GM06990 (cell line): ENCODE results near the gene SEZ6.

Experiments
- DNase-seq: peaks from one replicate; pipeline ENCODE4 v3.0.0-alpha.2; 2011; ENCODE audit not compliant: insufficient read length; ENCODE audit errors: extremely low read depth
- H3K27me3 ChIP-seq: replicated peaks from 2 replicates; pipeline ENCODE4 v1.6.0; 2011; ENCODE audit warnings: low read length; ENCODE audit not compliant: control insufficient read depth, insufficient read depth
- H3K36me3 ChIP-seq: 2 replicates; pipeline ENCODE4 v1.5.1; 2011; ENCODE audit warnings: low read length; ENCODE audit not compliant: control insufficient read depth, insufficient read depth
- H3K4me3 ChIP-seq: replicated peaks from 2 replicates; pipeline ENCODE4 v1.5.1; 2011; ENCODE audit warnings: low read depth, mild to moderate bottlenecking, control low read depth, low read length
- TF ChIP-seq, protein P1 (sequence below): IDR thresholded peaks from 2 replicates; pipeline ENCODE4 v1.5.1; 2011; ENCODE audit warnings: low read length, control low read depth, mild to moderate bottlenecking, inconsistent platforms; ENCODE audit not compliant: insufficient read depth, poor library complexity, severe bottlenecking

The SEZ6 gene

DNA sequence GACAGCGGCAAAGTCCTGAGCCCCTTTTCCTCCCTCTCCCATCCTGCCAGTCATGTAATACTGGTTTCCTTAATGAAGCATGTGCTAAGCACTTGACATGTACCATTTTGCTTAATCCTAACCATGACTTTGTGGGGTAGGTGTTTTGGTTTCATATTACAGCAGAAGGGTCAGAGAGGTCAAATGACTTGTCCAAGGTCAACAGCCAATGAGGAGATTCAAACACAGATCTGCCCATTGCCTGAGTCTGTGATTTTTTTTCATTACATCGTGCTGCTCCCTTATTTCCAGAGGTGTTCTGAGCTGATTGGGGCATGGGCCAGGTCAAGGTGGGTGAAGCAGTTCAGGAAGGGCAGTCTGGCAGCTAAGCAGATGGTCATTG is 36.9 kb downstream of the SEZ6 start:
- no peak overlapping the region for H3K4me3 ChIP-seq
- no peaks in the 10 kb centered on the region for H3K36me3 ChIP-seq
- TF ChIP-seq, protein P1, sequence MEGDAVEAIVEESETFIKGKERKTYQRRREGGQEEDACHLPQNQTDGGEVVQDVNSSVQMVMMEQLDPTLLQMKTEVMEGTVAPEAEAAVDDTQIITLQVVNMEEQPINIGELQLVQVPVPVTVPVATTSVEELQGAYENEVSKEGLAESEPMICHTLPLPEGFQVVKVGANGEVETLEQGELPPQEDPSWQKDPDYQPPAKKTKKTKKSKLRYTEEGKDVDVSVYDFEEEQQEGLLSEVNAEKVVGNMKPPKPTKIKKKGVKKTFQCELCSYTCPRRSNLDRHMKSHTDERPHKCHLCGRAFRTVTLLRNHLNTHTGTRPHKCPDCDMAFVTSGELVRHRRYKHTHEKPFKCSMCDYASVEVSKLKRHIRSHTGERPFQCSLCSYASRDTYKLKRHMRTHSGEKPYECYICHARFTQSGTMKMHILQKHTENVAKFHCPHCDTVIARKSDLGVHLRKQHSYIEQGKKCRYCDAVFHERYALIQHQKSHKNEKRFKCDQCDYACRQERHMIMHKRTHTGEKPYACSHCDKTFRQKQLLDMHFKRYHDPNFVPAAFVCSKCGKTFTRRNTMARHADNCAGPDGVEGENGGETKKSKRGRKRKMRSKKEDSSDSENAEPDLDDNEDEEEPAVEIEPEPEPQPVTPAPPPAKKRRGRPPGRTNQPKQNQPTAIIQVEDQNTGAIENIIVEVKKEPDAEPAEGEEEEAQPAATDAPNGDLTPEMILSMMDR = no peak
- H3K27me3 ChIP-seq = no peaks in the 10 kb centered on the region; the same call in 1 of the 2 replicates
- DNase-seq = no peak

DNA sequence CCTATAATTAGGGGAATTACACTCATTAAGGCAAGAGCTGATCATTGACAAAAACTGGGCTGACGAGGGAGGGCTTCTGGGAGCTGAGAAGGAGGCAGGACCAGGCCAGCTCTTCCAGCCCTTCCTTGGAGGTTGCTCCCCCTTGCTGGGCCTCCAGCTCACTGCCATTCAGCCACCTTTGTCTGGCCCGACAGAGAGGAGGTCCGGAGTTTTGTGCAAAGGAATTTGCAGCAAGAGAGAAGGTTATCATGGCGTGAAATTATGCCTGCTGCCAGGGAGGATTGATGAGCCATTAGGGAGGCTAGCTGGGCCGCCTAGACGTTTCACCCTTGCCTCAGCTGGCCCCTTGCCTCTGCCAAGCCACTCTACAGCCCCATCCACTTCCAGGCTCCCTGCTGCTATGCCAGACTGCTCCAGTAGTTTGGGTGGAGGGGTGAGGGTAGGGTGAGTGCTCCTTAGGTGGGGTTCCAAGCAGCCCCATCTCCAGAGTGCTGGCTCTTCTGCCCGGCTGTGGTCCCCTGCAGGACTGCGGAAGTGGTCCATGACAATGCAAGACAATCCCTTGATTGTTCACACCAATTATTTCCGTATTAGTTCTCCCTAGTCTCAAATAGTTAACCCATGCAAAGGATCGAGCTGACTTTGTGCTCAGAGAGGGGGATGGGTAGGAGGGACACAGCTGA is 37.5 kb downstream of the SEZ6 start:
- no peaks in the 10 kb centered on the region for H3K36me3 ChIP-seq
- H3K27me3 ChIP-seq = no peaks in the 10 kb centered on the region; the same call in 1 of the 2 replicates
- DNase-seq = no peak
- no peak overlapping the region for H3K4me3 ChIP-seq
- TF ChIP-seq, protein P1 = no peak

DNA sequence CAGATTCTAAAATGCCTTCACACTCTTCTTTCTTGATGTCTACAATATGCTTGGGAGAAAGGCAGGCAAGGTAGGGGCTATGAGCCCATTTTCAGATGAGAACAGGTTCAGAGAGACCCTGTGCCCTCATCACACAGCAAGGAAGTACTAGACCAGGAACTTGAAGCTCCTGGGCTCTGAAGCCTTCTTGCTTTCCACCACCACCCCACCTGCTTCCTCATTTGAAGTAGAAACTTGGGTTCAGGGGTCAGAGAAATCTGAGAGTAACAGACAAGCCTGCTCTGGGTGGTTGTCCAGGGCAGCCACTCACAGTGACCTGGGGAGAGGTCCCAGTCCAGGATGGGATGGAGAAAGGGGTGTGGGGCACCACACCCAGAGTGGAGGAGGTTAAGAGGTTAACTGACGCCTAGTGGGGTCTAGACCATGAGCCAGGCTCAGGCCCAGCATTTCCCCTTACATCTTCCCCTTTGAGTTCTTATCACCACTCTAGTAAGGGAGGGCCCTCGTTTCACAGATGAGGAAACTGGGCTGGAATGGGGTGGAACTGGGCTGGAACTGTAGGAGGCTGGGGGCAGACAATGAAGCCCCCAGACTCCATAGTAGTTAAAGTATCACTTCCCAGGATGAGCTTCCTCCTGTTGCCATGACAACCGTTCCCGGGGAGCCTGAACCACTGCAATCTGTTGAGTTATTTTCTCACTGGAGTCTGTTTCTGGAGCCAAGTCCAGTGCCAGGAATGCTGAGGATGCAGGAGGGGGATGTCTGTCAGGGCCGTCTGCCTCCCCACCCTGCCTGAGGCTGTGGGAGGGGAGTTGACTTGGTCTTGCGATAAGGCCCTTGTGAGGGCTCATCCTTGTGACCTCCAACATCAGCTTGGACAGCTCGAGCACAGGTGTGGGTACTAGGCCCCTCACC is 38.4 kb downstream of the SEZ6 start:
- no peak overlapping the region for H3K4me3 ChIP-seq

DNA sequence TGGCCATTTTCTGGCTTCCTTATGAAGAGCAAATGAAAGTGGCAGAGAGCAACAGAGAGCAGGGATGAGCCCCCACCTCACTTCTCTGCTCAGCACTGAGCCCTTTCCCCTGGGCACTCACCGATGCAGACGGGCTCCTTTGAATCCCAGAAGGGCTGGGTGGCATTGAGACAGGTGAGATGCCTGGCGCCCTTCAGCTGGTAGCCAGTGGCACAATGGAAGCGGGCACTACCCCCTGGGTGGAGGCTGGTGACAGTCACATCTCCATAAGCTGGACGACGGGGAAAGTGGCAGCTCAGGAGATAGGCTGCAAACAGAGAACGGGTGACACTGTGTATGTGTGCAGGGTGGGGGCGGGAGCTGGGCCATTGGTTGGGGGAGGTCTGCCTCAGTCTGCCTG is 42.0 kb downstream of the SEZ6 start:
- TF ChIP-seq, protein P1 = no peak

More for the DNA sequence above, 38.4 kb downstream of the SEZ6 start:
- DNase-seq = no peak
- TF ChIP-seq, protein P1 = no peak
- Histone ChIP-seq H3K27me3 (no peaks in the 10 kb centered on the region; the same call in 1 of the 2 replicates), H3K36me3 (no peaks in the 10 kb centered on the region)

DNA sequence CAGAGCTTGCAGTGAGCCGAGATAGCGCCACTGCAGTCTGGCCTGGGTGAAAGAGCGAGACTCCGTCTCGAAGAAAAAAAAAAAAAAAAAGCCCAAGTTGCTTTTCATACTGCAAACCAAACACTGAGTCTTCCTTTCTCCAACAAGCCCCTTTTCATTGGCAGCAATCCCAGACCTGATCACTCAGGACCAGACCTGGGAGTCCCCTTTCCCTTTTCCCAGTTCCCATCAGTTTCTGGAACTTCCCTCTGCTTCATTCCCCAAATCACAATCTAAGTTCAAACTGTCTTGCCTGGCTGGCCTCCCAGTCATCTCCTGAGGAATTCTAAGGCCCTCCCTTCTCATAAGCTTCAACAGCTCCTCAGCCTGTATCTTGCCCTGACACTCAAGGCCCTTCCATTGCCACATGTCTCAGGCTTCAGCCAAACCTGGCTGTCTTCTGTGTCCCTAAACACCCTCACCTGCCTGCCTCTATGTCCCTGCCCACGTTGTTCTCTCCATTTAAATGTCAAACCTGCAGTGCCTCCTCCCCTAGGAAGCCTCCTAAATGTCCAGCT is 42.7 kb downstream of the SEZ6 start:
- TF ChIP-seq, protein P1 = no peak
- H3K27me3 ChIP-seq = no peaks in the 10 kb centered on the region
- DNase-seq = no peak
- no peaks in the 10 kb centered on the region for H3K36me3 ChIP-seq
- no peak overlapping the region for H3K4me3 ChIP-seq

More for the DNA sequence above, 42.0 kb downstream of the SEZ6 start:
- H3K4me3 ChIP-seq = no peak overlapping the region
- no peak for DNase-seq
- no peaks in the 10 kb centered on the region for H3K27me3 ChIP-seq
- H3K36me3 ChIP-seq = no peaks in the 10 kb centered on the region
